Panc1 (cell line): ENCODE results near the gene CD6. TPM values are rescaled to one million over a fixed set of nuclear protein-coding genes. Genes with fewer than 3 reads are reported as not detected.

Experiments used
- ATAC-seq: fragments of 200-7000 bp; cut with Tn5 transposase; 2 replicates; pipeline ENCODE4 v1.9.1; 2020; ENCODE audit warnings: mild to moderate bottlenecking, moderate library complexity
- BruUV-seq: library from RNA; stranded (reverse); fragments of 400-500 nt; replicated peaks from 2 replicates; lab custom pipeline; 2021; lab: Mats Ljungman, UMichigan
- CTCF ChIA-PET: fragments of 300-600 bp; sonication (Branson Sonifier 250); formaldehyde crosslinking; loops from one replicate; lab custom pipeline; 2022; ENCODE audit warnings: antibody characterized with exemption; lab: Charles Lee
- POLR2A ChIA-PET: fragments of 300-600 bp; sonication (Branson Sonifier 250); formaldehyde crosslinking; loops from one replicate; lab custom pipeline; 2022; ENCODE audit warnings: antibody characterized with exemption; lab: Charles Lee
- DNase-seq: peaks from one replicate; pipeline ENCODE4 v3.0.0-alpha.2; 2010; ENCODE audit warnings: low read depth, low spot score
- H3K27ac ChIP-seq: 2 replicates; pipeline ENCODE4 v1.5.1; 2011; ENCODE audit warnings: mild to moderate bottlenecking, low read length, inconsistent platforms
- H3K27me3 ChIP-seq: fragments of 200-500 bp; sonication (Bioruptor generic); 2 replicates; pipeline ENCODE4 v1.6.0; 2014; ENCODE audit warnings: low read length, inconsistent platforms; ENCODE audit not compliant: control insufficient read depth, insufficient read depth
- H3K36me3 ChIP-seq: fragments of 200-500 bp; sonication (Bioruptor generic); 2 replicates; pipeline ENCODE4 v1.5.1; 2014; ENCODE audit warnings: inconsistent platforms, mild to moderate bottlenecking, low read length, moderate library complexity; ENCODE audit not compliant: control insufficient read depth, insufficient read depth
- H3K4me1 ChIP-seq: 2 replicates; pipeline ENCODE4 v1.5.1; 2011; ENCODE audit warnings: inconsistent platforms, mild to moderate bottlenecking, low read length, moderate library complexity; ENCODE audit not compliant: control insufficient read depth, insufficient read depth
- H3K4me3 ChIP-seq, 2 experiments: 2 replicates each; pipeline ENCODE4 v1.5.1; 2011 to 2012; ENCODE audit warnings: low read depth in 2 of 2, low read length in 2 of 2, mild to moderate bottlenecking in 2 of 2, inconsistent platforms in 1 of 2, moderate library complexity in 1 of 2
- H3K9me3 ChIP-seq: fragments of 200-500 bp; sonication (Bioruptor generic); 2 replicates; pipeline ENCODE4 v1.5.1; 2014; ENCODE audit warnings: low read depth, mild to moderate bottlenecking, inconsistent platforms, low read length, moderate library complexity; ENCODE audit not compliant: control insufficient read depth, insufficient read depth
- CTCF ChIP-seq: fragments of 450-650 bp; IDR thresholded peaks from 2 replicates; pipeline ENCODE4 v1.5.1; 2017; ENCODE audit warnings: mild to moderate bottlenecking
- POLR2AphosphoS5 ChIP-seq: IDR thresholded peaks from 2 replicates; pipeline ENCODE4 v1.6.1; 2012; ENCODE audit warnings: mild to moderate bottlenecking, low read depth, low read length, moderate library complexity
- REST ChIP-seq, 2 experiments: IDR thresholded peaks; 2 replicates each; pipeline ENCODE4 v1.6.1; 2011 to 2012; ENCODE audit warnings: low read depth in 2 of 2, control low read depth in 1 of 2, low read length in 1 of 2, mild to moderate bottlenecking in 1 of 2, moderate library complexity in 1 of 2; ENCODE audit not compliant: insufficient read depth in 1 of 2
- SIN3A ChIP-seq: IDR thresholded peaks from 2 replicates; pipeline ENCODE4 v1.6.1; 2012; ENCODE audit warnings: low read depth, mild to moderate bottlenecking, low read length, moderate library complexity, borderline replicate concordance; ENCODE audit not compliant: insufficient read depth
- TCF7L2 ChIP-seq: IDR thresholded peaks from 2 replicates; pipeline ENCODE4 v1.6.1; 2011; ENCODE audit warnings: mild to moderate bottlenecking, low read depth, low read length, inconsistent platforms
- in situ Hi-C: cut with HindIII; loops from 2 replicates; pipeline ENCODE4 v1.10.0; 2016; ENCODE audit warnings: low sequenced_read_pairs, low pct_unique_long_range_greater_than_20kb
- intact Hi-C: fragments of 100-400 bp; cut with micrococcal nuclease; formaldehyde crosslinking; loops from one replicate; pipeline ENCODE4 v1.10.0; 2022; ENCODE audit not compliant: unreplicated experiment
- total RNA-seq: library from RNA; stranded (reverse); gene quantifications from one replicate; pipeline ENCODE4 v1.2.1, GENCODE V29; 2021; ENCODE audit not compliant: unreplicated experiment

Gene CD6
- total RNA-seq, 1 experiment from 2014 or later = 1.1 TPM

GRCh38 chr11:60933416-60934123 lies 37.9 kb upstream of the CD6 start:
- H3K9me3 ChIP-seq = no peaks in the 10 kb centered on the region
- ATAC-seq (no peak), DNase-seq (no peak)
- no peak overlapping the region for H3K27ac ChIP-seq
- no peaks in the 10 kb centered on the region for H3K4me1 ChIP-seq
- intact Hi-C loops = no loop called here
- in situ Hi-C loops = no loop called here
- no peak for TF ChIP-seq POLR2AphosphoS5
- no peak for TF ChIP-seq TCF7L2
- no peak for TF ChIP-seq SIN3A
- no peak for TF ChIP-seq CTCF
- no peak for TF ChIP-seq REST (IDR thresholded peaks at IDR 0.05; ENCODE audit: insufficient read depth in 1 of 2, low read depth in 2 of 2, low read length in 1 of 2)
- H3K36me3 ChIP-seq = no peaks in the 10 kb centered on the region
- H3K4me3 ChIP-seq = no peak overlapping the region
- ChIA-PET POLR2A (no interaction called here), CTCF (no interaction called here)
- BruUV-seq = no TSS peak
- H3K27me3 ChIP-seq = no peaks in the 10 kb centered on the region

- no peaks in the 10 kb centered on the region for H3K4me1 ChIP-seq
- ChIA-PET CTCF (no interaction called here), POLR2A (no interaction called here)
- in situ Hi-C loops (no loop called here), intact Hi-C loops (no loop called here)
- no TSS peak for BruUV-seq
- H3K27me3 ChIP-seq = no peaks in the 10 kb centered on the region
- DNase-seq (no peak), ATAC-seq (no peak)
- H3K9me3 ChIP-seq = no peaks in the 10 kb centered on the region
- H3K36me3 ChIP-seq = no peaks in the 10 kb centered on the region
- H3K4me3 ChIP-seq = no peak overlapping the region
- TF ChIP-seq REST (IDR thresholded peaks at IDR 0.05; ENCODE audit: insufficient read depth in 1 of 2, low read depth in 2 of 2, low read length in 1 of 2) = no peak
- no peak for TF ChIP-seq SIN3A
- TF ChIP-seq POLR2AphosphoS5 = no peak
- no peak for TF ChIP-seq TCF7L2
- no peak for TF ChIP-seq CTCF
- no peak overlapping the region for H3K27ac ChIP-seq
These were observed 37.2 kb upstream of the CD6 start for GRCh38 chr11:60934124-60934789.
